ENCODE measurements around the gene PTOV1.

The PTOV1 gene

GRCh38 chr19:49803529-49803856 is 47.5 kb upstream of the PTOV1 start:
- Histone ChIP-seq H4K91ac (ENCODE audit: low read depth, low read length) (no peak overlapping the region), H3K9me3 (ENCODE audit: insufficient read depth, low read depth, low read length) (no peaks in the 10 kb centered on the region), H3K27ac (ENCODE audit: low read depth, low read length) (no peak overlapping the region), H3K9ac (ENCODE audit: low read length) (no peak overlapping the region), H3K4me3 (ENCODE audit: low read depth, low read length) (no peak overlapping the region), H3K79me2 (ENCODE audit: control insufficient read depth, insufficient read depth, low read length, poor library complexity) (no peaks in the 10 kb centered on the region), H3K23ac (ENCODE audit: low read length) (no peak overlapping the region), H4K8ac (ENCODE audit: low read depth, low read length) (no peak overlapping the region), H3K79me1 (ENCODE audit: low read length) (no peaks in the 10 kb centered on the region), H3K4ac (ENCODE audit: low read depth, low read length) (no peak overlapping the region), H2BK120ac (ENCODE audit: insufficient read depth, low read length, poor library complexity) (no peak overlapping the region), H2BK5ac (ENCODE audit: low read depth, low read length, poor library complexity) (no peak overlapping the region), H2AK5ac (ENCODE audit: low read length) (no peak overlapping the region), H2AFZ (ENCODE audit: insufficient read depth, low read length, poor library complexity) (no peak overlapping the region), H3K4me2 (ENCODE audit: low read length) (no peak overlapping the region), H3K4me1 (ENCODE audit: control insufficient read depth in 1 of 2, insufficient read depth in 2 of 2, low read length in 2 of 2) (no peaks in the 10 kb centered on the region), H3K14ac (ENCODE audit: low read length) (no peak overlapping the region), H3K27me3 (ENCODE audit: insufficient read depth, low read length) (no peaks in the 10 kb centered on the region), H3K18ac (ENCODE audit: low read length) (no peak overlapping the region), H4K12ac (ENCODE audit: low read depth, low read length) (no peak overlapping the region), H2BK12ac (ENCODE audit: low read length) (no peak overlapping the region), H3K36me3 (ENCODE audit: control insufficient read depth in 1 of 2, insufficient read depth in 2 of 2, low read length in 2 of 2) (peaks cover 77 to 84% of the 10 kb centered on the region in 2 experiments)
- DNase-seq, result no peak
- WGBS (ENCODE audit: extremely low coverage, insufficient coverage, insufficient read length), result no CpG with 5 or more reads among the region's 6 CpGs

- DNase-seq, result no peak
- no peaks in the 10 kb centered on the region for H3K9me3 ChIP-seq (ENCODE audit: insufficient read depth, low read depth, low read length)
- H2AFZ ChIP-seq (ENCODE audit: insufficient read depth, low read length, poor library complexity), result no peak overlapping the region
- no peak overlapping the region for H3K4me2 ChIP-seq (ENCODE audit: low read length)
- no peak overlapping the region for H2AK5ac ChIP-seq (ENCODE audit: low read length)
- no peak overlapping the region for H3K4ac ChIP-seq (ENCODE audit: low read depth, low read length)
- no peak overlapping the region for H2BK5ac ChIP-seq (ENCODE audit: low read depth, low read length, poor library complexity)
- no peak overlapping the region for H3K18ac ChIP-seq (ENCODE audit: low read length)
- WGBS (ENCODE audit: extremely low coverage, insufficient coverage, insufficient read length), result no CpG with 5 or more reads among the region's 20 CpGs
- no peaks in the 10 kb centered on the region for H3K79me2 ChIP-seq (ENCODE audit: control insufficient read depth, insufficient read depth, low read length, poor library complexity)
- H2BK12ac ChIP-seq (ENCODE audit: low read length), result no peak overlapping the region
- no peak overlapping the region for H2BK120ac ChIP-seq (ENCODE audit: insufficient read depth, low read length, poor library complexity)
- H3K14ac ChIP-seq (ENCODE audit: low read length), result no peak overlapping the region
- peaks cover 4 to 9% of the 10 kb centered on the region in 2 experiments for H3K4me1 ChIP-seq (ENCODE audit: control insufficient read depth in 1 of 2, insufficient read depth in 2 of 2, low read length in 2 of 2)
- peaks cover 52 to 59% of the 10 kb centered on the region in 2 experiments for H3K36me3 ChIP-seq (ENCODE audit: control insufficient read depth in 1 of 2, insufficient read depth in 2 of 2, low read length in 2 of 2)
- H4K12ac ChIP-seq (ENCODE audit: low read depth, low read length), result no peak overlapping the region
- peaks cover 4% of the 10 kb centered on the region for H3K79me1 ChIP-seq (ENCODE audit: low read length)
- H3K27ac ChIP-seq (ENCODE audit: low read depth, low read length), result no peak overlapping the region
- no peak overlapping the region for H3K4me3 ChIP-seq (ENCODE audit: low read depth, low read length)
- no peak overlapping the region for H4K91ac ChIP-seq (ENCODE audit: low read depth, low read length)
- H3K23ac ChIP-seq (ENCODE audit: low read length), result no peak overlapping the region
- no peak overlapping the region for H3K9ac ChIP-seq (ENCODE audit: low read length)
- H3K27me3 ChIP-seq (ENCODE audit: insufficient read depth, low read length), result no peaks in the 10 kb centered on the region
- H4K8ac ChIP-seq (ENCODE audit: low read depth, low read length), result no peak overlapping the region
Observed at GRCh38 chr19:49805822-49806619, 44.9 kb upstream of the PTOV1 start.

- no peak overlapping the region for H3K27ac ChIP-seq (ENCODE audit: low read depth, low read length)
- no CpG with 5 or more reads among the region's 8 CpGs for WGBS (ENCODE audit: extremely low coverage, insufficient coverage, insufficient read length)
- no peaks in the 10 kb centered on the region for H3K9me3 ChIP-seq (ENCODE audit: insufficient read depth, low read depth, low read length)
- no peak overlapping the region for H3K9ac ChIP-seq (ENCODE audit: low read length)
- peaks cover 4% of the 10 kb centered on the region for H3K79me1 ChIP-seq (ENCODE audit: low read length)
- no peak overlapping the region for H2BK5ac ChIP-seq (ENCODE audit: low read depth, low read length, poor library complexity)
- H3K4me3 ChIP-seq (ENCODE audit: low read depth, low read length), result no peak overlapping the region
- no peak overlapping the region for H3K14ac ChIP-seq (ENCODE audit: low read length)
- no peak overlapping the region for H2AFZ ChIP-seq (ENCODE audit: insufficient read depth, low read length, poor library complexity)
- peaks cover 47 to 54% of the 10 kb centered on the region in 2 experiments for H3K36me3 ChIP-seq (ENCODE audit: control insufficient read depth in 1 of 2, insufficient read depth in 2 of 2, low read length in 2 of 2)
- H3K4ac ChIP-seq (ENCODE audit: low read depth, low read length), result no peak overlapping the region
- no peak overlapping the region for H2AK5ac ChIP-seq (ENCODE audit: low read length)
- peaks cover 4 to 9% of the 10 kb centered on the region in 2 experiments for H3K4me1 ChIP-seq (ENCODE audit: control insufficient read depth in 1 of 2, insufficient read depth in 2 of 2, low read length in 2 of 2)
- no peak for DNase-seq
- H3K4me2 ChIP-seq (ENCODE audit: low read length), result no peak overlapping the region
- H2BK12ac ChIP-seq (ENCODE audit: low read length), result no peak overlapping the region
- no peak overlapping the region for H4K91ac ChIP-seq (ENCODE audit: low read depth, low read length)
- H3K27me3 ChIP-seq (ENCODE audit: insufficient read depth, low read length), result no peaks in the 10 kb centered on the region
- no peak overlapping the region for H3K18ac ChIP-seq (ENCODE audit: low read length)
- H3K79me2 ChIP-seq (ENCODE audit: control insufficient read depth, insufficient read depth, low read length, poor library complexity), result no peaks in the 10 kb centered on the region
- H4K12ac ChIP-seq (ENCODE audit: low read depth, low read length), result no peak overlapping the region
- no peak overlapping the region for H3K23ac ChIP-seq (ENCODE audit: low read length)
- no peak overlapping the region for H2BK120ac ChIP-seq (ENCODE audit: insufficient read depth, low read length, poor library complexity)
- no peak overlapping the region for H4K8ac ChIP-seq (ENCODE audit: low read depth, low read length)
Observed at GRCh38 chr19:49806620-49806959, 44.4 kb upstream of the PTOV1 start.

- WGBS (ENCODE audit: extremely low coverage, insufficient coverage, insufficient read length), result no CpG with 5 or more reads among the region's 18 CpGs
- no peak overlapping the region for H3K9ac ChIP-seq (ENCODE audit: low read length)
- no peak overlapping the region for H2BK12ac ChIP-seq (ENCODE audit: low read length)
- no peak overlapping the region for H4K8ac ChIP-seq (ENCODE audit: low read depth, low read length)
- H3K4me1 ChIP-seq (ENCODE audit: control insufficient read depth in 1 of 2, insufficient read depth in 2 of 2, low read length in 2 of 2), result peaks cover 5 to 9% of the 10 kb centered on the region in 2 experiments
- H3K18ac ChIP-seq (ENCODE audit: low read length), result no peak overlapping the region
- H3K4me3 ChIP-seq (ENCODE audit: low read depth, low read length), result no peak overlapping the region
- H3K4me2 ChIP-seq (ENCODE audit: low read length), result no peak overlapping the region
- no peak overlapping the region for H4K12ac ChIP-seq (ENCODE audit: low read depth, low read length)
- H3K79me2 ChIP-seq (ENCODE audit: control insufficient read depth, insufficient read depth, low read length, poor library complexity), result no peaks in the 10 kb centered on the region
- no peaks in the 10 kb centered on the region for H3K9me3 ChIP-seq (ENCODE audit: insufficient read depth, low read depth, low read length)
- H2BK5ac ChIP-seq (ENCODE audit: low read depth, low read length, poor library complexity), result no peak overlapping the region
- no peak for DNase-seq
- no peak overlapping the region for H2AK5ac ChIP-seq (ENCODE audit: low read length)
- no peak overlapping the region for H3K23ac ChIP-seq (ENCODE audit: low read length)
- H3K4ac ChIP-seq (ENCODE audit: low read depth, low read length), result no peak overlapping the region
- H2AFZ ChIP-seq (ENCODE audit: insufficient read depth, low read length, poor library complexity), result no peak overlapping the region
- no peak overlapping the region for H3K27ac ChIP-seq (ENCODE audit: low read depth, low read length)
- no peak overlapping the region for H2BK120ac ChIP-seq (ENCODE audit: insufficient read depth, low read length, poor library complexity)
- peaks cover 40 to 47% of the 10 kb centered on the region in 2 experiments for H3K36me3 ChIP-seq (ENCODE audit: control insufficient read depth in 1 of 2, insufficient read depth in 2 of 2, low read length in 2 of 2)
- H4K91ac ChIP-seq (ENCODE audit: low read depth, low read length), result no peak overlapping the region
- peaks cover 4% of the 10 kb centered on the region for H3K79me1 ChIP-seq (ENCODE audit: low read length)
- H3K14ac ChIP-seq (ENCODE audit: low read length), result no peak overlapping the region
- no peaks in the 10 kb centered on the region for H3K27me3 ChIP-seq (ENCODE audit: insufficient read depth, low read length)
Observed at GRCh38 chr19:49807058-49807903, 43.7 kb upstream of the PTOV1 start.
